Kidney tubule cell (primary cell): Measurements from ENCODE around the gene ARSG.
"Not testable (repeated sequence)": the region's sequence is repeated elsewhere in the genome, so short reads cannot be mapped to it uniquely, and the experiment has no call there.

Experiments
- DNase-seq: peaks from one replicate; pipeline ENCODE4 v3.0.0-alpha.2; 2018; ENCODE audit warnings: low spot score

Gene ARSG

GRCh38 chr17:68306819-68307218, 15.5 kb downstream of the ARSG start:
- DNase-seq = no peak

- DNase-seq = no peak
Measured at GRCh38 chr17:68307443-68307842, 16.1 kb downstream of the ARSG start.

DNA sequence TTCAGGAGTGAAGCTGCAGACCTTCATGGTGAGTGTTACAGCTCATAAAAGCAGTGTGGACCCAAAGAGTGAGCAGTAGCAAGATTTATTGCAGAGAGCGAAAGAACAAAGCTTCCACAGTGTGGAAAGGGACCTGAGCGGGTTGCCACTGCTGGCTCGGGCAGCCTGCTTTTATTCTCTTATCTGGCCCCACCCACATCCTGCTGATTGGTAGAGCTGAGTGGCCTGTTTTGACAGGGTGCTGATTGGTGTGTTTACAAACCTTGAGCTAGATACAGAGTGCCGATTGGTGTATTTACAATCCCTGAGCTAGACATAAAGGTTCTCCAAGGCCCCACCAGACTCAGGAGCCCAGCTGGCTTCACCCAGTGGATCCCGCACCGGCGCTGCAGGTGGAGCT, 17.2 kb downstream of the ARSG start:
- DNase-seq = not testable (repeated sequence)

DNA sequence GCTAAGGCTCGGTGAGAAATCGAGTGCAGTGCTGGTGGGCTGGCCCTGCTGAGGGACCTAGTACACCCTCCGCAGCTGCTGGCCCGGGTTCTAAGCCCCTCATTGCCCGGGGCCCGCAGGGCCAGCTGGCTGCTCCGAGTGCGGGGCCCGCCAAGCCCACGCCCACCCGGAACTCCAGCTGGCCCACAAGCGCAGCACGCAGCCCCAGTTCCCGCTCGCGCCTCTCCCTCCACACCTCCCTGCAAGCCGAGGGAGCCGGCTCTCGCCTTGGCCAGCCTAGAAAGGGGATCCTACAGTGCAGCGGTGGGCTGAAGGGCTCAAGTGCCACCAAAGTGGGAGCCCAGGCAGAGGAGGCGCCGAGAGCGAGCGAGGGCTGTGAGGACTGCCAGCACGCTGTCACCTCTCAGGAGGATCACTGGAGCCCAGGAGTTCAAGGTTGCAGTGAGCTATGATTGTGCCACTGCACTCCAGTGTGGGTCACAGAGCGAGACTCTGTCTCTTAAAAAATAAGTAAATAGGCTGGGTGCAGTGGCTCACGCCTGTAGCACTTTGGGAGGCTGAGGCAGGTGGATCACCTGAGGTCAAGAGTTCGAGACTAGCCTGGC, 17.9 kb downstream of the ARSG start:
- DNase-seq = not testable (repeated sequence)

GRCh38 chr17:68310152-68310551, 18.9 kb downstream of the ARSG start:
- no peak for DNase-seq

DNA sequence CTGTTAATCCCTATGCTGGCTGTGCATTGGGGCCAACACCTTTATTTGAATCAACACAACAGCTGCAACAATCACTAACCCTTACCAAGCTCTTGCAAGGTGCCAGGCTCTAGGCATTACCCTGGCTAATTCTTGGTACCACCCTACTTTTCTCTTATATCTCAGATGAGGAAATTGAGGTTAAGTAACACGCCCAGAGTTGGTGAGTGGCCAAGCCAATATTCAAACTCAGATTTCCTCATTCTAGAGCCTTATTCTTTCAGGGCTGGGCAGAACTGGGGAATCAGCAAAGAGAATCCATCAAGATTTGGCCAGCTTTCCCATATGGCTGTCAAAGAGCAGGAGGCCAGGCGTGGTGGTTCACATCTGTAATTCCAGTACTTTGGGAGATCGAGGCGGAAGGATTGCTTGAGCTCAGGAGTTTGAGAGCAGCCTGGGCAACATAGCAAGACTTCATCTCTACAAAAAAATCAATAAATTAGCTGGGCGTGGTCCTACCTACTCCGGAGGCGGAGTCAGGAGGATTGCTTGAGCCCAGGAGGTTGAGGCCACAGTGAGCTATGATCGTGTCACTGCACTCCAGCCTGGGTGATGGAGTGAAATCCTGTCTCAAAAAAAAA, 23.7 kb downstream of the ARSG start:
- DNase-seq = no peak

DNA sequence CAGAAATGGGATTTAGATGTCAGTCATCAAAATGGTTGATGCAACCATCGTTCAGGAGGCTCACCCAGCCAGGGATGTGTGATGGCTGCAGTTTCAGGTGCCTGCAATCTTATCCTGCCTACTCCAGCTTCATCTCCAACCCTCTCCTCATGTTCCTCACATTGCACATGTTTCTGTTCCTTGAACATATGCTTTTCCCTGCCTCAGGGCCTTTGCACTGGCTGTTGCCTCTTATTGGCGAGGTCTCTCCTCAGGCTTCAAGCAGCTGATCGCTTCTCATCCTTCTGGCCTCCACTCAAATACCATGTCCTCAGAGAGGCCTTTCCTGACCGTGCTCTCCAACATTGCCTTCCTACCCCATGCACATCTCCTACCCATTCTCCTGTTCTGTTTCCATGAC, 24.6 kb downstream of the ARSG start:
- DNase-seq = no peak

- DNase-seq = no peak
Measured at GRCh38 chr17:68317458-68317857, 26.2 kb downstream of the ARSG start.

- peak; percentile 85 for DNase-seq
Measured at GRCh38 chr17:68318103-68318991, 27.1 kb downstream of the ARSG start.

DNA sequence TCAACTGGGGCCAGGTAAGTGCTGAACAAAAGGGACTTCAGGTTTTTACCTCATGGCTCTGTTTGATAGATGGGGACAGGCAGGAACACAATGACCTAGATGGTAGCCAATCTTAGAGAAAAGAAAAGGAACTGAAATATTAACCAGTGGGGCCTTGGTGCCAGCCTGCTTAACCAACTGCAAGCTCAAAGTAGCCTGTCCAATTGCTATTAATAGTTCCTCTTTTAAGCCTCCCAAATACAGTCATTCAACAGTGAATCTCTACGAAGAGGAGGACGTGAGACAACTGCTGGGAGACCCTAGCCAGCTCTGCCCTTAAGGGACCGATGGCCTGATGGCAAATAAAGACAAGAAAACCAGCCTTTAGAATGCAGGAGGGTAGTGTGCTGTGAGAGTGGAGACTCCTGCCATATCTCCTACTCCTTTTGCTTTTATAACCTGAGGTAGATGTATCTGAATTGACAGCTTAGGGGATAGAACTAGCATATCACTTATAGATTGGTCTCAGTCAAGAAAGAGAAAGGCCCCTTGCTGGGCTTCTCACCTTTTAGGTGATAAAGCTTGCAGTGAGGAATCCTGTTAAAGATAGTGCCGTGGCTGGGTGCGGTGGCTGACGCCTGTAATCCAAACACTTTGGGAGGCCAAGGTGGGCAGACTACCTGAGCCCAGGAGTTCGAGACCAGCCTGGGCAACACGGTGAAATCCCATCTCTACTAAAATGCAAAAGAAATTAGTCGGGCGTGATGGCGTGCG, 28.3 kb downstream of the ARSG start:
- no peak for DNase-seq

DNA sequence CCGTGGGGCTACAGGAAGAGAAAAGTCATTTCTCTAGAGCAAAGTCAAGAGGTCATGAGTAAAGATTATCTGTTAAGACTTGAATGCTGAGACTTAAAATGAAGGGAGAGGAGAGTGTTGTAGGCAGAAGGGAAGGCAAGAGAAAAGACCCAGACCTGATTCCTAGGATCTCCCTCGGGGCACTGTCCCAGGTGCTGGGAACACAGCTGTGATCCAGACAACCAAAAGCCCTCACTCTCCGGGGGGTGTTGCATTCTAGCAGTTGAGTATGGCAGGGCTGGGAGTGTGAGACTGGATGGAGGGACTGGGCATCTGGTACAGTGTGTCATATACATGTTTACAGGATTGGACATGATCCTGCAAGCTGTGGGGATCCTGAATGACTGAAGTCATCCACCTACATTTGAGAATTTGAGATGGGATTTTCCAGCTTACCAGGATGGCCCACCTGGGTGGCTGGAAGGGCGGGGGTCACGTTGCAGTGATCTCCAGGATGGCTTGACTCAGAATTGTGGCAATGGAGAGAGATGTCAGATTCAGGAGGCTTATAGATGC, 29.1 kb downstream of the ARSG start:
- DNase-seq = no peak

DNA sequence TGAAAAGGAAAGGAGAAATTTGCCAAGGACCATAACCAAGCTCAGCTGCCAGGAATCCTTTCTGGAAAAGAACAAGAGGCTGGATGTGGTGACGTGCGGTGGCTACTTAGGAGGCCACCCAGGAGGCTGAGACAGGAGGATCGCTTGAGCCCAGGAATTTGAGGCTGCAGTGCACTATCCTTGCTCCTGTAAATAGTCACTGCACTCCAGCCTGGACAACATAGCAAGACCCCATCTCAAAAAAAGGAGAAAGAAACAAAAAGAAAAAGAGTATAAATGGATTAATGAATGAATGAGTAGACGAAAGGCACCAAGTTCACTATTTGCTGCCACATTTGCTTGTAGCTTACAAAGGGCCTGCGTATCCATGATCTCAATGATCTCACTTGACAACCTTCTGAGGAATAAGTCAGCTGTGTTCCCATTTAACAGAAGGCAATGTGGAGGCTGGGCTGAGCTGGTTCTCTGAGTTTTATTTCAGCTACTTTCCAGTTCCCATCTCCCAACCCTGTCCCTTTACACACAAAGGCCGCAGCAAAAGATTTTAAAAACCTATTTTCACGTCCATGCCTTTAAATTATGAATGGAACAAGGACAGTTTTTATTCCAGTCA, 29.8 kb downstream of the ARSG start:
- DNase-seq = no peak

- DNase-seq = no peak
Measured at GRCh38 chr17:68321556-68321954, 30.3 kb downstream of the ARSG start.

DNA sequence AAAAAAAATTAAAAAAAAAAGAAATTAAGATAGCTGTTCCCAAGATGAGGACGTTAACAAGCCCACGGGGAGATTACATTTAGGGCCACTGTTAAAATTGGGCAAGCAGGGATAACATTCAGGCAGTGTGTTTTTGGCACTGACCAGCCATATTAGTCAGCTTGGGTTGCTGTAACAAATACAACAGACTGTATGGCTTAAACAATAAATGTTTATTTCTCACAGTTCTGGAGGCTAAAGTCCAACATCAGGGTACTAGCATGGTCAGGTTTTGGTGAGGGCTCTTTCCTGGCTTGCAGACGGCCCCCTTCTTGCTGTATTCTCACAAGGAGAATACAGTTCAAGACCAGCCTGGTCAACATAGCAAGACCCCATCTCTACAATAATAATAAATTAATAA, 31.3 kb downstream of the ARSG start:
- no peak for DNase-seq

- DNase-seq = peak; percentile 35
Measured at GRCh38 chr17:68324114-68324513, 32.8 kb downstream of the ARSG start.

- no peak for DNase-seq
Measured at GRCh38 chr17:68324654-68325336, 33.5 kb downstream of the ARSG start.

- no peak for DNase-seq
Measured at GRCh38 chr17:68325961-68326360, 34.7 kb downstream of the ARSG start.

- no peak for DNase-seq
Measured at GRCh38 chr17:68326681-68327080, 35.4 kb downstream of the ARSG start.

DNA sequence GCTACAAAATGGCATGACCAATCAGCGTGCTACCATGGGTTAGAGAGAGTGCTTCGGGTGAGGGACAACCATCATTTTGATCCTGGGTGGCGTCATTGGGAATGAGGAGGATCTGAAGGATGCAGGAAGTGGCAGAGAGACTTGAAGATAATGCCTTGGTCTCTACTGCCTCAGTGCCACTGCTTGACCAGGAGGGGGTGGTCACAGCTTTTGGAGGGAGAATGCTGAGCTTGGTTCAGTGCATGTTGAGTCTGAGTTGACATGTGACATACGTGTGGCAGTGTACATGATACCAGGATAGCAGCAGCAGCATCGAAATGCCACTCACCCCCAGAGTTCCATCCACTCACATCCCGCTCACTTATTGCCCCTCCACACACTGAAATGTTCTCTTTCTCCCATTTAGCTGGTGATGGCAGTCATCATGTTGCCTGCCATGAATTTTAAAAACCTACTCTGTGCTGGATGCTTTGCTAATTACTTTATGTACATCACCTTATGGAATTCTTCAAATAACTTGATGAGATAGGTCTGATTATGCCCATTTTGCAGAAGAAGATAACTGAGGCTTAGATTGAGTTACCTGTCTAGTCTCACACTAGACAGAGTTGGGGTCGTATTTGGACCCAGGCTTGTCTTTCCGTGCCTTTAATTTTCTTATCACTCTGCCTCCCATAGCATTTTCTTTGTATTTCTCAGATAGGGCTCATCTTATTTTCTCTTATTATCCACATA, 36.7 kb downstream of the ARSG start:
- no peak for DNase-seq

DNA sequence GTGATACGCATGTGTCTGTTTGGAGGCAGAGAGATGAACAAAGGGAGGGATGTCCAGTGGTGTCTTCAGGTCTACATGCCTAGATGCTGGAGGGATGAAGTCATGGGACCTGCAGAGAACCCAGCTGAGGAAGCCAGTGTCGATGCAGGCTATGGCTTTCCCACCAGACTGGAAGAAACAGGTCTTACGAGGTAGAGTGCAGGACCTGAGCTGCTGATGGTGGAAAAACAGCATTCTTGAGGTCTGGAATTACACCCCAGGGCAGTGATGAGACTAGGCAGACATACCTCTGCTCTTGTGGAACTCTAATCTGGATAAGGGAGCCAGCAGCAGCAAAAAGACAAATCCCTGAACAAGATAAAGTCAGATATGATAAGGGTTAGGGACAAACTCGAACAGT, 37.4 kb downstream of the ARSG start:
- DNase-seq = peak; percentile 59
